ENCODE data around the gene MICU1. TPM values are rescaled to one million over a fixed set of nuclear protein-coding genes. Genes with fewer than 3 reads are reported as not detected.

MICU1 gene
- total and polyA plus RNA-seq, 2 donors (not counting 3 experiments of a cell fraction or from before 2014, with no cell fraction given) = 27.5 to 48.0 TPM

- intact Hi-C loops (cut with micrococcal nuclease) = no loop called here
- no TSS peak for BruUV-seq (replicated peaks)
- no peak for DNase-seq (ENCODE audit: low read depth, low spot score)
- Histone ChIP-seq H2AFZ (ENCODE audit: low read depth, low read length) (no peak overlapping the region), H3K9ac (replicated peaks; ENCODE audit: extremely low read depth, insufficient read depth, low read length) (no peak overlapping the region), H3K4me1 (ENCODE audit: control insufficient read depth, extremely low read depth, insufficient read depth, low read length) (no peaks in the 10 kb centered on the region), H3K9me1 (replicated peaks; ENCODE audit: control insufficient read depth, extremely low read depth, insufficient read depth, low read length) (no peaks in the 10 kb centered on the region), H4K20me1 (replicated peaks; ENCODE audit: control insufficient read depth, extremely low read depth, insufficient read depth, low read length) (no peaks in the 10 kb centered on the region), H3K36me3 (ENCODE audit: control insufficient read depth in 2 of 2, extremely low read depth in 1 of 2, insufficient read depth in 2 of 2, low read length in 2 of 2) (no peaks in the 10 kb centered on the region), H3K4me2 (ENCODE audit: insufficient read depth, low read length) (no peak overlapping the region), H3K79me2 (ENCODE audit: control insufficient read depth, insufficient read depth, low read length) (no peaks in the 10 kb centered on the region), H3K27ac (ENCODE audit: insufficient read depth, low read depth, low read length) (no peak overlapping the region), H3K4me3 (replicated peaks in 1 of 3; ENCODE audit: insufficient read depth in 1 of 3, low read depth in 1 of 3, low read length in 3 of 3) (no peak overlapping the region), H3K9me3 (replicated peaks; ENCODE audit: control insufficient read depth, insufficient read depth, low read length) (no peaks in the 10 kb centered on the region), H3K27me3 (ENCODE audit: control insufficient read depth in 2 of 2, insufficient read depth in 2 of 2, low read length in 2 of 2) (no peaks in the 10 kb centered on the region)
- no peak for TF ChIP-seq JUN (IDR thresholded peaks at IDR 0.05; ENCODE audit: borderline replicate concordance, insufficient read depth, insufficient read length, low read depth)
- TF ChIP-seq POLR2A (IDR thresholded peaks at IDR 0.05; ENCODE audit: low read depth, low read length) = no peak
- TF ChIP-seq CTCF (IDR thresholded peaks at IDR 0.05; ENCODE audit: extremely low read depth in 1 of 2, insufficient read depth in 1 of 2, low read depth in 1 of 2, low read length in 2 of 2) = no peak
- TF ChIP-seq POLR2AphosphoS5 (IDR thresholded peaks at IDR 0.05; ENCODE audit: insufficient read depth, low read depth, low read length) = no peak
- TF ChIP-seq EZH2 (IDR thresholded peaks at IDR 0.05; ENCODE audit: borderline replicate concordance, low read depth, low read length, severe bottlenecking) = no peak
- TF ChIP-seq, protein P1, sequence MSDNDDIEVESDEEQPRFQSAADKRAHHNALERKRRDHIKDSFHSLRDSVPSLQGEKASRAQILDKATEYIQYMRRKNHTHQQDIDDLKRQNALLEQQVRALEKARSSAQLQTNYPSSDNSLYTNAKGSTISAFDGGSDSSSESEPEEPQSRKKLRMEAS (IDR thresholded peaks at IDR 0.05; ENCODE audit: insufficient read depth, insufficient read length) = no peak
- TF ChIP-seq GATA2 (IDR thresholded peaks at IDR 0.05; ENCODE audit: insufficient read depth, insufficient read length, low read depth, low read length) = no peak
- no peak for TF ChIP-seq MYC (IDR thresholded peaks at IDR 0.05; ENCODE audit: low read depth, low read length)
- no peak for TF ChIP-seq FOS (IDR thresholded peaks at IDR 0.05; ENCODE audit: borderline replicate concordance, insufficient read depth, low read length)
- no peak for FAIRE-seq
- dilution Hi-C loops (cut with MboI; ENCODE audit: extremely low pct_ligation_motif_present, low sequenced_read_pairs) = no loop called here
- POLR2A ChIA-PET = no interaction called here
- CTCF ChIA-PET = interaction anchor here (0.6 to 1.1 kb wide), 2 partner anchors 15 to 479 kb away, joined by 3 read pairs; no protein-coding TSS in a partner anchor
These were observed 237.8 kb downstream of the MICU1 start for GRCh38 chr10:72388062-72388461.

Data from endothelial cell of umbilical vein (primary cell).